Measurements from ENCODE around the gene KCP.

Gene KCP

DNA sequence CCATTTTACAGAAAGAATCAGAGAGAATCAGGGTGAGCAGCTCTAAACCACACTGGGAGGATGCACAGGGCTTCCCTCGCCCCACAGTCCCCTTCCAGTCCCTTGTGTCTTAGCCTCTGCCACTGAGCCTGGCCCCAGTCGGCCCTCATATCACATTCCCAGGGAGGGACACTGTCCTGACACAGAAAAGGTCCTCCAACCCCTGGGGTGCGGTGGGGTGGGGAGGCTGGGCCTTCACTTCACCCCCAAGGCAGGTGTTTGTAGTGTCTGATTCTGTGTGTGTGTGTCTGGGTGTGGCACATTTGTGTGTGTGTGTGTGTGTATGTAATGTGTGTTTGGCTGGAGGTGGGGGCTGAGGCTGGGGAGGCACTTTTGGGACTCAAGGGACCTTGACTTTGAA lies 1.8 kb upstream of the KCP start:
- in situ Hi-C loops (cut with MboI; ENCODE audit: low pct_unique_long_range_greater_than_20kb, low sequenced_read_pairs) = no loop called here
- DNase-seq = no peak

DNA sequence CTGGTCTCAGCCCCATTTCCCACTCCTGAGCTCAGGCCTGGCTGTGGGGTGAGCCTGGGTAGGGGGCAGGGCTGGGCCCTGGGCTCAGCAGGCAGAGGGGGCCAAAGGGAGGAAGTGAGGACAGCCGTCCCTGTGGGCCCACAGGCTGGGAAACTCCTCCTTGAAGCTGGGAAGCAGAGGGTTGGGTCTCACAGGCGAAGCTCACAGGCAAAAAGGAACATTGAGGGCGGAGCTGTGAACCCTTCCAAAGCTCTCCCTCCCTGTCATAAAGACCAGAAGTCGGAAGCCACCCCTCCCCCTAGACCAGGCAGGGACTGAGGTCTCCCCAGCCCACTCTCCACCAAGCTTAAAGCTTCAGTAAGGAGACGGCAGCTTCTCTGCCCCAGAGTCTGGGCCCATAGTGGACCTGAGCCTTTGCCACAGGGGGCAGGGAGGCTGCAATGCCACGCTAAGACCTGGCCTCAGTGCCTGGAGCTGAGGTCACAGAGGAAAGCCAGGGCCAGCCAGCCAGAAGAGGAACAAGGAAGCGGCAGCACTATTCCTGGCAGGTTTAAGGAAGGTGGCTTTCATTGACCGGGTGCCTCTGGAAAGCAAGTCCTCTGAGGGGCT lies 1.0 kb upstream of the KCP start:
- in situ Hi-C loops (cut with MboI; ENCODE audit: low pct_unique_long_range_greater_than_20kb, low sequenced_read_pairs) = no loop called here
- peak; percentile 88 for DNase-seq

DNA sequence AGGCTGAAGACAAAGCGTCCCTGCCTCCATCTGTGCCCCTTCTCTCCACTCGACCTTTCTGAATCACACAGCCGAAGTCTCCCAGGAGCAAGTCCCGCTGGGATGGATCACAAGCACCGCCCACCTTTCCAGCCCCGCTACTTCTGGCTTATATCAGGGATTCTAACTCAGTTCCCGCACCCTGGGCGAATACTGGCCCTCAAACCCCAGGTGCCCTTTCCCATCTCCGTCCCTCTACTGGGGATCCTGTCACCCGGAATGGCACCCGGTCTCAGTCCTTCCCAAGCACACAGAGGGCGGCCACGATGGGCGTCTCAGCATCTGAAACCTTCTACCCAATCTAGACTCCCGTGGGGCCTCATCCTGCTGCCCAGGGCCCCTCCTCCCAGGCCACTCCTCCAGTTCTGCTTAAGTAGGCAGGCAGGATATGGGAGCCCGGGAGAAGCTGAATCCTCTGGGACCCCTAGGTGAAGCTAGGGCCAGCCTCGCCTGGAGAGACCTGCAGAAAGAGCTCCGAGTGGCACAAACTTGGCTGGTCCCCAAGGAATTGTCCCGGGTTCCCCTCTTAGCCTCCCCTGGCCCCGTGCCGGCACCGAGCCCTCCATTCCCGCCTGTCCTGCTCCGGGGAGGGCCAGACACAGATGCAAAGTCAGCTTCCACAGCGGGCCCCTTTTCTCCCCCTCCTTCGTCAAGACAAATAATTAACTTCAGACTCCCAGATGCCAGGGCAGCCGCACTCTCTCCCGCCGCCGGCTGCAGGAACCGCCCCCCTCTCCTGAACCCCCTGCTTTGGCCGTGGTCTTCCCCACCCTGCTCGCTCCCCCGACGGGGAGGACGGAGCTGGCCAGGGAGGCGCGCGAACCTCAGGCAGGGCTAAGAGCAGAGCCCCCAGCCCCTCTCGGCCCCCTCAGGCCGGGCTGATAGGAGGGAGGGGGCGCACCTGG lies 612 bp downstream of the KCP start:
- no peak for DNase-seq
- in situ Hi-C loops (cut with MboI; ENCODE audit: low pct_unique_long_range_greater_than_20kb, low sequenced_read_pairs) = no loop called here

DNA sequence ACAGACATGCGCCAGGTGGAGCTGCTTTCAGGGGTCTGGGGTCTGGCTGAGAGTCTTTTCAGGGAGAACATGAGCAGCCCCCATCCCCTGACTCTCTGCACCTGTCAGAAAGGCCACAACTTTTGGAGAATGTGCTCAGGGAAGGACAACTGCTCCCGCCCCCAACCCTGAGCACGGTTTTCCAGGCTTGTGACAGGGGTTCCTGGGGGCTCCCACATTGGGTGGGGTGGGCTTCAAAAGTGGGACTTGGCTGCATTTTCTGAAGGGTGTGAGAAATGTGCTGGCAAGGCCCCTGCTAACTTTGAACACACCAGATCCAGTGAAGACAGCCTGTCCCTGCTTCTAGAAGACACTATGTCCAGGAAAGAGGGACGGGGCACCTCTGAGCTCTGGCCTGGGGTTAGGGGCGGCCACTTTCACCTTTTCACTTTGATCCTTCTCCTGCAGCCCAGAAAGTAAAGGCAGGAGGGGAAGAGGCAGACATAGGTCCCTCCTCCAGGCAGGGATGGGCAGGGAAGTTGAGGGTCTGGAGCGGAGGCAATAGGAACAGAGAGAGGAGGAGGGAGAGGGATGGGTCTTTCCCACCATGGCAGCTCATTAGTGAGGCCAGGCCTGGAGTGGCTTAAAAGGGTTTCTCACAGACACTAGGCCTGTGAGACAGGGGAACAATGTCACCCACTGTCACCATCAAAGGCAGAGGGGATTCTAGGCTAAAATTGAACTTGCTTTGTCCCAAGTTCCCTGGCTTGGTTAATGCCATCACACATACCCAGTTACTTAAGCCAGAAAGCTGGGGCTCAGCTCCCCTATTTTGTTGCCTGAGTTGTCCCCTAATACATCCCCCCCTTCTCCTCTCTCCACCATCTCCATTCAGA lies 1.5 kb downstream of the KCP start:
- in situ Hi-C loops (cut with MboI; ENCODE audit: low pct_unique_long_range_greater_than_20kb, low sequenced_read_pairs) = no loop called here
- DNase-seq = no peak

DNA sequence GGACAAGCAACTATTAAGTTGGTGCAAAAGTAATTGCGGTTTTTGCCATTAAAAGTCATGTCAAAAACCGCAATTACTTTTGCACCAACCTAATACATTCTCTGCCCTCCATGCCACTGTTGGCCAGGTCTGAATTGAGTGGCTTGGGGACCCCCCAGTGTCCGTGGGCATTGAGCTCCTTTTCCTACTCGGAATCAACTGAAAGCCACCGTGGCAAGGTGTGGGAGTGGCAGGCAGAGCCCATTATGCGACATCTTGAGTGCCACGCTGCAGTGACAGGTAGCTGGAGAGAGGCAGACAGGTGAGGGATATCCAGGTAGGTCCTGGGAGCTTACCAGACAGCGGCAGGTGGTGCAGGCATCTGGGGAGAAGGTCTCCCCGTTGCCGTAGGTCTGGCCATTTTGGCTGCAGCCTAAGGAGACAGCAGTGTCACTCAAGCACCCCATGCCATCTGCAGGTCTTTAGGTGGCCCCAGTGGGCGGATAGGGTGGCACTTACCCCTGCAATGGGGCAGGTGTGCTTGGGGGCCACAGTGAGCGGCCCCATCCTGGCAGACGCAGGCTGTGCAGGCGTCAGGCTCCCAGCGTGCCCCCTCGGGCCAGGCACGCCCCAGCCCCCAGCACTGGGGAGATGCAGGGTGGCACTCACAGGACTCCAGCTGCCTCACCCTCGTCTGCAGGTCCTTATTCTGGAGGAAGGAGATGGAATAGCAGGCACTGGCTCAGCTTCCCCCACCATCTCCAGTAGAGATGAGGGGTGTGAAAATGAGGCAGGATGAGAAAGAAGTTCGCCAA lies 3.5 kb downstream of the KCP start:
- DNase-seq = no peak
- in situ Hi-C loops (cut with MboI; ENCODE audit: low pct_unique_long_range_greater_than_20kb, low sequenced_read_pairs) = no loop called here

DNA sequence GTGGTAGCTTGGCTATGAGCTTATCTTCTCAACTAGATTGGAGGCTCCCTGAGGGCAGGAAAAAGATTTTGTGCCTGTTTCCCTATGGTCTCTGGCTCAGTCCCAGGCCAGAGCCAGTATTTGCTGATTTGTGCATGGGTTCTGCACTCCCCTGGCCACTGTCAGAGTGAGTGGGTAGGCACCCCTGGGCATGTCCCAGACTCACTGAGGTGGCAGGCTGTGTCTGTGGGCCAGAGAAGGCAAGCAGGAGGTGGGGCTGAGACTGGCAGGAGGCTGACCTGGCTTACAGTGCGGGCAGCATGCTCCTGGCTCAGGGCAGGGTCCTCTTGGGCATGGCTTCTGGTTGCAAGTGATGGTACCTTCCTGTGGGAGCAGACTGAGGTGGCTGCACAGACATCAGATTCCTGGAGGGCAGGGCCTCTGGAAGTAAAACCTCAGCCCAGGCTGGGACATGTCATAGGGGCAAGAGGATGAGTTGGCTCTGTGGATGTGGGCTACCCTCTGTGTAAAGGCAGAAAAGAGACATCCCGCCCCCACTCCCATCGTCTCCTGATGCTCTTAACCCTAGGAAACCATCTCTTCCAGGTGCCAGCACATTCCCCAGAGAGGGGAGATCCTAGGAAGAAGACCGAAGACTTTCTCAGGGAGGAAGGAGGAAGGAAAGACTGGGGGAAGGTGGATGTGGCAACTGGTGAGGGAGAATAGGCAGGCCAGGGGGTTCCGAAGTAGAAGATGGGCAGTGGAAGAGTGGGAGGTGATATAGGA lies 4.3 kb downstream of the KCP start:
- in situ Hi-C loops (cut with MboI; ENCODE audit: low pct_unique_long_range_greater_than_20kb, low sequenced_read_pairs) = no loop called here
- DNase-seq = no peak

DNA sequence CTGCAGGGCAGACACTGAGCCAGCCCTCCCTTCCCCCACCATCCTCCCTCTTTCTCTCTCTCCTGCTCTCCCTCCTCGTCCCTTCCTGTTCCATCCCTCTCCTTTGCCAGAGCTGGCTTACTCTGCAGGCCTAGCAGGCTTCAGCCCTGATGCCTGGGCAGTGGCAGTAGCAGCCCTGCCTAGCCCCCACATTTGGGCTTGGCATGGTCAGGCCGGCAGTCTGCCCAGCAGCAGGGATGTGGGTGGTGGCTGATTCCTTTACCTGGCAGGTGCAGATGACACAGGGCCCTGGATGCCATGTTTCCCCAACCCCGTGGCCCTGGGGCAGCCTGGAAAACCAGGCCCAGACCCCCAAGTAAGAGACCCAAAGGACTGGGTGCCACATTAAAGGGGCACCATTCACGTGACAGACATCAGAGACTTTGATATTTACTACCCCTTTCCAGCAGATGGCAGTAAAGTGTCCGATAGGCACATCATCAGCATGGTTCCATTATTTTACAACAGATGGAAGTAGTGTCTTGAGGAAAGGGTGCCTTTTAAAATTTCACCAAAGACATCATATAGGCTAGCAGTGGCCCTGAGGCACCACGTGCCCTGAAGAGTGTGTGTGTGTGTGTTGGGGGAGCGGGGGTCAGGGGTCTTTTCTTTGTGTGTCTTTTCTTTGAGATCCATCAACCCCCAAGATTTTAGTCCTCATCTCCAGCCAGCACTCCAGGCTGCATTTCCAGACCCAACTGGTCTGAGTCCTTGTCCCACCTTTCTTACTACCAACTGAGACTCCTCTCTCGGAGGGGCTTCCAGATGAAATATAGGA lies 5.9 kb downstream of the KCP start:
- peak; percentile 70 for DNase-seq
- in situ Hi-C loops (cut with MboI; ENCODE audit: low pct_unique_long_range_greater_than_20kb, low sequenced_read_pairs) = no loop called here

DNA sequence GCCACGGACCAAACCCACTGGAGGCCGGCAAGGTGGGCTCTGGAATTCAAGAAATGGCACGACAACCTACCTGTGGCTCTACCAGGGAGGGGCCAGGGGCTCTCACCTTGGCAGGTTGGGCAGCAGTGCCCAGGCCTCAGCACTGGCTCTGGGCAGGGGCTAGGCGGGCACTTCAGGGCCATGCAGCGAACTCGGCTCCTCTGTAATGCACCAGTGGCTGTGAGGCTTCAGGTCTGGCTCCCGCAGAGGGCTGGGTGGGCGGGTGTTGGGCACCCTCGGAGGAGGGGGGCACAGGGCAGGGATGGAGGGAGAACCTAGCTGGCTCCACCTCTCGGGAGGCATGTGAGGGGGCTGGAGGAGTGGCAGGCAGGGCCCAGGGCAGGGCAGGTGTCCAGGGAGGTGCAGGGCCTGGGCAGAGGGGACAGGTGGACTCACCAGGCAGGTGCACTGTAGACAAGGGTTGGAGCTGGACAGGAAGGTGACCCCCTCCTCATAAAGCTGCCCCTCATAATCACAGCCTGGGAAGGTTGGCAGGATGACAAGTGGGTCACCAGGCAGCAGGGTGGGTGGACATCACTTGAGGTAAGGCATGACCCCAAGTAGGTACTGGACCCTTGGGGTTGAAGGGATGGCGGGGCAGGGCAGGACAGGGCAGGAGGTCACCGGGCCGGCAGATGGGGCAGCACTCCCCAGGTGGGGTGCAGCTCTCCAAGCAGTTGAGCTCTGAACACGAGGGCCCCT lies 6.7 kb downstream of the KCP start:
- no peak for DNase-seq
- in situ Hi-C loops (cut with MboI; ENCODE audit: low pct_unique_long_range_greater_than_20kb, low sequenced_read_pairs) = no loop called here

DNA sequence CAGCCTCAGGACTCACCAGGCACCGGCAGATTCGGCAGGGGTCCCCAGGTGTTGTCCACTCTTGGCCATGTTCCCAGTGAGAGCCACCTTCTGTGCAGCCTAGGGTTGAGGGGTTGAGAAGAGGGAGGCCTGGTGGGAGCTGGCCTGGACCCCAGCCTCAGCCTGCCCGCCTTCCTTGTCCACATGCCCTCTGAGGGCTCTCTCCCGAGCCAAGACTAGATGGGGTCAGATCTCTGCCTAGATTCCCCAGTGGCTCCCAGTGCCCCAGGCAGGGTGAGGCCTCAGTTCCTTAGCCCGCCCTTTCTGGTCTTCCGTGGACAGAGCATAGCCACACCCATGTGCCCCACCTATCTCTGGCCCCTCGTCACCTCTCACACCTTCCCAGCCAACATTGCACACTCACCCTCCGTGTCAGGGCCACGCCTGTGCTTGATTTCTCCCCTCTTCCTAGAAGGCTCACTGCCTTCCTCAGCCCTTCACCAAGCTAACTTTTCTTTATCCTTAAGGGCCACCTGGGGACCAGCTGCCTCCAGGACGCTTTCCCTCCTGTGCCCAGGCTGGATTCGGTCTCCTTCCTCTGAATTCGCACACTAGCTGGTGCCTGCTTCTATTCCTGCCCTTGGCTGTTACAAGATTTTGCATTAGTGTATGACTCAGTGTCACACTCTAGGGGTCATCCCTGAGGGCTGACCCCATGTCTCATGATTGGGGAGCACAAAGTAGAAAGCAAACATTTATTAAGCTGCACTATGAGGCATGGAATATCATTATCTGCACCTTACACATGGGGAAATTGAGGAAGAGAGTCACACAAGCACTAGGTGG lies 7.5 kb downstream of the KCP start:
- in situ Hi-C loops (cut with MboI; ENCODE audit: low pct_unique_long_range_greater_than_20kb, low sequenced_read_pairs) = no loop called here
- no peak for DNase-seq

DNA sequence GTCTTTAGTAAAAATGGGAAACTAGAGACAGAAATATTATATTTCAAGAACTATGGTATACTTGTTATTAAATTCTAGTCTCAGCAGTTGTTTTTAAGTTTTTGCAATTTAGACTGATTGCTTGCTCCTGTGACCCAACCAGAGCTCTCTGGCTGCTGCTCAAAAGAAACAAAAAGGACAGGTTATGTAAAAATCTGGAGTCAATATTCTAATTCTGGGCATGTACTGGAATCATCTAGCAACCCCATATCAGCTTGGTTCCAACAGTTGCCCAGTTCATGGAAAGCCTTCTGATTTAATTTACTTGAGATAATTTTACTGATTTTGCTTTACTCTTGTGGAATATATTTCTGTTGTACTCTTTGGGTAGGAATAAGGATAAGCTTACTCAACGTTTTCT lies 10.3 kb downstream of the KCP start:
- DNase-seq = no peak
- in situ Hi-C loops (cut with MboI; ENCODE audit: low pct_unique_long_range_greater_than_20kb, low sequenced_read_pairs) = no loop called here

DNA sequence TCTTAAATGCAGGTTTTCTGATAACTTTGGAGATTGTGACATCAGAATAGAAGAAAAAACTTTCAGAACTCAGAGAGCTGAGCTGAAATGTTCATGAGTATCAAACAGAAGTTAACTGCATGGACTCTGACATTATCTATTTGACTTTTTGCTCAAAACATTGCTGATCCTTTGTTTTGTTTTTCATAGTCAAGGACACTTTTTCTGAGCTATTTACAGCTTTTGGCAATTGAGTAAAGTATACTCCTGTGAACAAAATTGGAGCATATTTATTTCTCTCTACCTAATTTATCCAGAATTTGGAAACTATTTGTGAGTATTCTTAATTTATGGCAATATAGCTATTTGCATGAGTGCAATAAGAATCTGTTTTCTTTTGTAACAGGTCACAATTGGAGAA lies 11.1 kb downstream of the KCP start:
- DNase-seq = no peak

DNA sequence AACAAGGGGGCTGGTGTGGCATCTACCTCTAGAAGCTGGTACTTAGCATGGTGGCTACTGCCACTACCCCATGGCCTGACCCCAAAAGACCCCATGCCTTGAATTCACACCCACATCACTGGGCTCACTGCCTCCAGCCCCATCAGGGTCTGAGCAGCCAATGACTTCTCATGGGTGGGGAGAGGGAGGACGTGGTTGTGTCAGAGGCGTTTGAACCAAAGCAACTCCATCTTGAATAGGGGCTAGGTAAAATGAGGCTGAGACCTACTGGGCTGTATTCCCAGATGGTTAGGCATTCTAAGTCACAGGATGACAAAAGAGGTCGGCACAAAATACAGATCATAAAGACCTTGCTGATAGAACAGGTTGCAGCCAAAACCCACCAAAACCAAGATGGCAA lies 15.2 kb downstream of the KCP start:
- no peak for DNase-seq
- in situ Hi-C loops (cut with MboI; ENCODE audit: low pct_unique_long_range_greater_than_20kb, low sequenced_read_pairs) = no loop called here

More for the DNA sequence above, 11.1 kb downstream of the KCP start:
- in situ Hi-C loops (cut with MboI; ENCODE audit: low pct_unique_long_range_greater_than_20kb, low sequenced_read_pairs) = no loop called here

DNA sequence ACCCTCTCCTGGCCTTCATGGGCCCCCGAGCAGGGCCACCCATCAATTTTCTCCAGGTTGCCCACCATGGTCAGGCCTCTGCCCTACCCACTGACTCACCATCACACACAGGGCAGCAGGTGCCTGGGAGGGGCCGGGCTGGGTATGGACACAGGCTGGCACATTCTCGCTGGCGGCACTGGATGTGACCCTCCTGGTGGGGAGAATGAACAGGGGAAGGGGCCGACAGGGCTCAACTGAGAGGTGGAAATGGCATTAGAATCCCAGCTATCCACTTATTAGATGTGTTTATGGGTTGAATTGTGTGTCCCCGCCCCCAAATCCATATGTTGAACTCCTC lies 16.4 kb downstream of the KCP start:
- in situ Hi-C loops (cut with MboI; ENCODE audit: low pct_unique_long_range_greater_than_20kb, low sequenced_read_pairs) = no loop called here
- DNase-seq = no peak

DNA sequence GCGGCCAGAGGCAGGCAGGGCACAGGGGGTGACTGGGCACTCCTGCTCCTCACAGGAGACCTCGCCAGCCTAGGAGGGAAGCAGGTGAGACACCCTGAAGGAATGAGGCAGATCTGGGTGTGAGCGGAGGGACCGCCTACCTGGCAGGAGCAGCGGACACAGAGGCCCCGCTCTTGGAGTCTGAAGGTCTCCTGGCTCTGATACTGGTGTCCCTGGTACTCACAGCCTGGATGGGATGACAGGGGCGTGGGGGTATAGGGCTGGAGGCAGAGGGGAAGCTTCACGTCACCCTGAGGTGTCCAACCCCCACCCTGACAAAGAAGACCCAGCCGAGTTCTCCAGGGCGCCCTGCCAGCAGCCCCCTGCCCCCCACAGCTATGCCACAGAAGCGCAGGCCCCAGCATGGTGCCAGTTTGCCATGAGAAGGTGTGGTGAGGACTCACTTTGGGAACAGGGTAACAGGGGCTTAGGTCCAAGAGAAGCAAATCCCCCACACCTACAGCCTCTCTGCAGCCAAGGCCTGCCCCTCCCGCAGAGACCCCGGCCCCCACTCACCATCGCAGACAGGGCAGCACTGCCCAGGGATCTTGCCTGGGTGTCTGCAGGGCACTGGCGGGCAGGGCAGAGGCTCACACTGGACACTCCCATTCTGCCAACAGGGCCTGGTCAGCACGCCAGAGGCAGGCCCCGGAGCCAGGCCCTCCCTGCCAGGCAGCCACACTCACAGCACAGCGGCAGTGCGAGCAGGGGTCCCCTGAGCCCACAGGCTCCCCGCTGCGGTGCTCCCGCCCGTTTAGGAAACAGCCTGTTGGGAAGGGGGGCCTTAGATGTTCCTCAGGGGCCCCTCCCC lies 17.0 kb downstream of the KCP start:
- in situ Hi-C loops (cut with MboI; ENCODE audit: low pct_unique_long_range_greater_than_20kb, low sequenced_read_pairs) = no loop called here
- no peak for DNase-seq

DNA sequence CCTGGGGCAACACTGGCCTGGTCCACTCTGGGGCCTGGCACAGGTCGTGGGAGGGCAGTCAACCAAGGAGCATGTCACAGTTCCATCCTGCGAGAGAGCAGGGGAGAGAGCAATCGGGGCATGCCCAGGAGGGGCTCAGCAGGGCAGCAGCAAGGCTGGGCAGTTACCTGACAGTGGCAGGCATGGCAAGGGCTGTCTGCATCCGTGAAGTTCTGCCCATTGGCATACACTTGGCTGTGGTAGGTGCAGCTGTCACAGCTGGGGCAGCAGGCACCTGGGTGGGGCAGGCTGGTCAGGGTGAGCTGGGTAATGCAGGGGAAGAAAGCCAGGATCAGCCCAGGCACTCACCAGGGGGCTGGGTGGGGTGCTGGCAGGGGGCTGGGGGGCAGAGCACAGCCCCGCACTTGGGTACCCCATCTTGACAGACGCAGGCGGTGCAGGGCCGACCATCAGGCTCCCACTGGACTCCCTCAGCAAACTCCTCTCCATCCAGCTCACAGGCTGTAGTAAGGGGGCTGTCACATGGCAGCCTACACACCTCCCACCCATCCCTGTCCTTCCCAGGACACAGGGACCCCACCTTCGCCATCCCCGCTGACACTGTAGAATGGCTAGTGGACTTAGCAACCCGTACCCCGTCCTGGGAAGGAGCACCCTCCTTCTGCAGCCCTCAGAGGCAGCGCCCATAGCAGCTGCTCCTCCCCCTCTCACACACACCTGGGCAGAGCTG lies 17.8 kb downstream of the KCP start:
- in situ Hi-C loops (cut with MboI; ENCODE audit: low pct_unique_long_range_greater_than_20kb, low sequenced_read_pairs) = no loop called here
- DNase-seq = no peak
